KBM-7 (cell line): ENCODE data around the gene LRP8.
A peak's percentile ranks its signal among the peaks of the same experiment; 100 is the strongest.

Experiments
- DNase-seq: peaks from one replicate; pipeline ENCODE4 v3.0.0-alpha.2; 2015
- in situ Hi-C: fragments of 300-500 bp; cut with MboI; formaldehyde crosslinking; loops from 2 replicates; pipeline ENCODE4 v1.14.3; 2020; ENCODE audit warnings: low sequenced_read_pairs, low pct_unique_long_range_greater_than_20kb, mixed read lengths

Gene LRP8

DNA sequence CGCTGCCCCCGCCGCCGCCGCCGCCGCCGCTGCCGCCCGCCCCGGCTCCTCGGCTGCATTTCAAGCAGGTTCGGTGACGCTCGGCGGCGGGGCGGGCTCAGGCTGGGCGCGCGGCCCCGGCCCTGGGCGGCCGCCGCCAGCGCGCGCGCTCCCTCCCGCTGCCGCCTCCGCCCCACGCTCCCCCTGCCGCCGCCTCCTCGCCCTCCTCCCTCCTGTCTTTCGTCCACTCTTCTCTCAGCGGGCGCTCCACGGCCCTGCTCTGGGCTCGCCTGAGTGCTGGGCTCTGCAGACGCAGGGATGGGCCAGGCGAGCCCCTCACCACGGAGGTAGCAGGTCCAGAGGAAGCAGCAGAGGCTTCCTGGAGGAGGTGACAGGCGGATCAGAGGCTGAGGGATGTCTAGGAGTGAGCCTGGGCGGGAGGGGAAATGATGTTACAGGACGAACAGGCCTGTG, at the start of gene LRP8:
TSS of gene LRP8 (minus strand) at position 62 of the 453 bp plus-strand sequence. CDS start 158 bp downstream, outside the sequence.
- in situ Hi-C loops, result no loop called here
- peak; percentile 54 for DNase-seq

DNA sequence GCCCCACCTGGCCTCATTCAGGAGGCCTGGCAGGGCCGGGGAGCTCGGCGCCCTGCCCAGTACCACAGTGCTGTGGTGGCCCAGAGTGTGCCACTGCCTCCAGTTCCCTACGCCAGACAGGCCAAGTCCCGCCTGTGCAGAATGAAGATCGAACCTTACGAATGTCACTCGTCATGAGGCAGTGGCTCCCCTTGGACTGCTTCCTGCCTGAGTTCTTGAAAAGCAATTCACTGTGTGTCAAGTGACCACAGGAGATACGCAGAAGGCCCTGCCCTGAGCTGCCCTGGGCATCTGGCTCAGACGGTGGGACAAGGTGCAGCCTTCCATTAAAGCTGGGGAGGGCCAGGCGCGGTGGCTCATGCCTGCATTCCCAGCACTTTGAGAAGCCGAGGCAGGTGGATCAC, 49.6 kb upstream of the LRP8 start:
- in situ Hi-C loops, result no loop called here

DNA sequence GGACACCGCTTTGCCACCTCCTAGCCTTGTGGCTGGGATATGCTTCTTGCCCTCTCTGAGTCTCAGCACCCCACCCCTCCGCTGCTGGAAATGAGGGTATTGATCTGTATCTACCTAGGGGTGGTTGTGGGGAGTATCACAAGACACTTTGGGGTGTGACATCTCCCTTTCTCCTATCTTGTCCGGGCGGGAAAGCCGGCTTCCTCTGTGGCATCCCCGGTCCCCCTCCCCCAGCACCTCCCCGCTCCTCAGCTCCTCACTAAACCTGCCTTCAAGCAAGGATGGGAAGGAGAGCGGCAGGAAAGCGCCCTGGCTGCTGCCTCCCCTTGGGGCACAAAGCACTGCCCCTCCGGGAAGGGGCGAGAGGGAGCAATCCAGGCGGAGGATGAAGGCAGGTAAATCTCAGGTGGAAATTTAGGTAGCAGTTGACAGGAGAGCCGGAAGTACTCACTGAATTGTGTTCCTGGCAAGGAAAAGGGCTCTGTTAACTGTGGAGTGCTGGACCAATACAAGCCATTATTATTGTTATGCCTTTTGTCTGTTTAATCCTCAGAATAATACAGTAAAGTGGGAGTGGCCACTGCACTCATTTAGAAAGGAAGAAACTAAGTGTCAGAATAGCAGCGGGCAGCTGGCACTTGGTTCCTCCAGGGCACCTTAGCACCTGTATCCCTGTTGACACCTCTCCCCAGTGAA, 49.0 kb upstream of the LRP8 start:
- in situ Hi-C loops, result no loop called here
- DNase-seq, result no peak

More for the DNA sequence above, 49.6 kb upstream of the LRP8 start:
- no peak for DNase-seq

DNA sequence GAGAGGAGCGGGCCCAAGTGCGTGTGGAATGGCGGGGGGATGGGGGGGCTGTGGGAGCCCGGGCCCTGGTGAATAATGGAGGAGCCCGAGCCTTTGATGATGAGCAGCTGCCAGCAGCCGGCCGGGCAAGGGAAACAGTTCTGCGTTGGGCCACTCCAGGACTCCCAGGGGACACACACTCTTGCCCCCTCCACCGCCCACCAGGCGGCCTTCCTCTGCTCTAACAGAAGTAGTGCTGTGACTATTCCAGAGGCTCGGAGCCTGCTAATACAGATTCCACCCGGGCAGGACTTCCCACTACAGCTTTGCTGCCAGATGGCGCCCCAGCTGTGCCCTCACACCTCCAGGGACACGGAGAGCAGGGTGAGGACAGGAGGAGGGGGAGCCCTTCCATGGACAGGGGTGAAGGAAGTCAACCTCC, 48.2 kb upstream of the LRP8 start:
- DNase-seq, result no peak
- in situ Hi-C loops, result no loop called here

DNA sequence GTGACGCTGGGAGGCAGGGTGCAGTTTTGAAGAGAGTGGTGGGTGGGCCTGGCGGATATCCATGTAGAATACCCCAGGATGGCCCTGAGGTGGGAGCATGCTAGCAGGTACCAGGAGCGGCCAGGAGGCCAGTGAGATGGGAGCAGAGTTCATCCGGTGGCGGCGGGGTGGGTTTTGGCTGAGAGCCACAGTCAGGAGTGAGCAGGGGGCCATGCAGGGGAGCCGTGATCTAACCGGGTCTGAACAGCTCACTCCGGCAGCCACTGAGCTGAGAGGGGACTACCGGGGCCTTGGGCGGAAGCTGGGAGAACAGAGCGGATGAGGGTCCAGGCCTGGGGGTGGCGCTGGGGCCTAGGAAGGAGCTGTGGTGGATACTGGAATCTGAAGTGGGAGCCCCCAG, 47.6 kb upstream of the LRP8 start:
- no peak for DNase-seq
- in situ Hi-C loops, result no loop called here

DNA sequence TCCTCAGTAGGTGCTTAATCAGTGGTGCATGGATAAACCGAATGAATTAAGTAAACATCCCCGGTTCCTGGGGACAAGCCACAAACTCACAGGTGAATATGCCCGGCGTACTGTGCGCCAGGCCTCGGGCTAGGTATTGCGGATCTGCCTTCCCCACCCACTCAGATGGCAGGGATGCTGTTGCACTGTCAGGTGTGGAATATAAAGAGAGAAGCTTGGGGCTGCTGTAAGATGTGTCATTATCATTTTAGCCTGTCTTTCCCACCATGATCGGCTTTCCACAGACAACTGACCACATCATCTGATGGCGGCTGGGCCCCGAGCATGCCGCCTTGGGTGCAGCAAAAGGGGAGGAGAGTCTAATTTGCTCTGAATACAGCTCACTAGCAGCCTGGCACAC, 45.4 kb upstream of the LRP8 start:
- DNase-seq, result no peak
- in situ Hi-C loops, result no loop called here

DNA sequence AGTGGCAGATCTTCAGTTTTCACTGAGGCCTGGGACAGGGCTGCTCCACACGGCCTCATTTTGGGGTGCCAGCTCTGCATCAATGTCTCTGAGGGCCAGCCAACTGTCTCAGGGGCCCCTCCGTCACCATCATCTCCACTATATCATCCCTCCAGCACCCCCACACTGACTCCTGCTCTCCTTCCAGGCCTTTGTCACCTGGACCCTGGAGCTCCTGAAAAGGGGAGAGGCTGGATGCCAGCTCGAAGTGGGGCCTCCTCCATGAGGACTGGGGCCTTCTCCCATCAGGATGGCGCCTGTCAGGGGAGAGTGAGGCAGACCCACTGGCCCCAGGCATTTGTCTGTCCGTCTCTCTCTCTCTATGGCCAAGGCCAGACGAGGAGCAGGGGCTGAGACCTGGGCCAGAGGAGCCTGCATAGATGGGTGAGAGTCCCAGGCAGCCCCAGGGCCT, 44.7 kb upstream of the LRP8 start:
- DNase-seq, result no peak
- in situ Hi-C loops, result no loop called here

DNA sequence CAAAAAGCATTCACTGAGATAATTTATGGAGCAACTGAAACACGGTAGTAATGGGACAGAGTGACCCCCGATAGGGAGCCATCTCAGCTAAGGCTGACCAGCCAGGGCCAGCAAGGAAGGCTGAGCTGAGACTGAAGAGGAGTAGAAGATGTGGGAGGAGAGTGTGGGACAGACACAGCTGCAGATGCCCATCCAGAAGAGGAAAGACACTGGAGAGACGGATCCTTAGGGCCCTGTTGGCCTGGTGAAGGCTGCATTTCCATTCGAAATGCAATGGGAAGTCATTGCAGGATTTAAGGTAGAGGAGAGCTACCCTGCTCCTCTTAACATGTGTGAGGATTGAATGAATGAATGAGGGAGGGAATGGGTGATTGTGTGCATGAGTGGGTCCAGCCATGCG, 44.0 kb upstream of the LRP8 start:
- in situ Hi-C loops, result no loop called here
- no peak for DNase-seq

DNA sequence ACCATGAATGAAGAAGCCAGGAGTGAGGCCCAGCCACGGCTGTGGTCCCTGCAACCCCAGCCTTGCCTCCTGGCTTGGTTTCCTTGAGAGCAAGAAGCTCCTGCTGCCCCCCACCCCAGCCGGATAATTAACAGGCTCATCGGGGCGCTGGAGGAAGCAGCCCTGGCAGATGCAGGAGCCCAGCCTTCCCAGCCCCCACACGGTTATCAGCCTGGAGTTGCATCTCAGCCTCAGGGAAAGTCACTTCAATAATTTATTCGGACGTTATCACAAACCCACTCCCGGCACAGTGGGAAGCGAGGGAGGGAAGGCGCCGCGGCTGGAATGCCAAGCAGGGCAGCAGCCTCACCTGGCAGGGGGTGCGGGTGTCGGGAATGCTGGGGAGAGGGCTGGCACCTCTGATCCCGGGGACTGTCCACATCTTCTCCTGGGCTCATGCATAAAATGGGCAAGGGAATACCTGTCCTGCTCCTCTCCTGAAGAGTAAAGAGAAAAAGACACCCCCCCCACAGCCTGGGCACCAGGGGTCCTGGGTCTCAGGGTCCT, 43.3 kb upstream of the LRP8 start:
- no peak for DNase-seq
- in situ Hi-C loops, result no loop called here

DNA sequence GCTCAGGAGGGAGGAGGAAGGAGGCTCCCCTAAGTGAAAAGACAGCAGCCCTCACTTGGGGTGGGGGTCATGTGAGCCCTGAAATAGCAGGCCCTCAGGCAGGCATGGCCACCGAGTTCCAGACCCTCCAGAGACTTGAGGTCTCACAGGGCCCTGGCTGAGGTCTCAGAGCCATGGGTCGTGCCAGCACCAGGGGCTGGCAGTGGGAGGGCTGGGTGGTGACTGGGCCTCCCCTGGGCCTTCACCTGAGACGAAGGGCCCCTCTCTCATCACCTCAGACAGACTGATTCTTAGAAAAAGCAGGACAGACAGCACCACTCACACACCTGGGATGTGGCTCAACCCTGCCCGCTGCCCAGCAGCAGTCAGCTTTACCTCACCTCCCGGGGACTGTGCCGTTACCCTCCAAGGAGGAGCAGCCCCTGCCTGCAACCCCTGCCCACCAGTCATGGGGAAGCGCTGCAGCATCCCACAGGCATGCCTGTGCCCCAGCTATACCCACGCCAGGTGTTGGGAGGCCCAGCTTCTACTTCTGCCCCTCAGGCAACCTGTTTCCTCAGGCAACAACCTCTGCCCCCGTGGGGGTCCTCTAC, 42.6 kb upstream of the LRP8 start:
- no peak for DNase-seq
- in situ Hi-C loops, result no loop called here

DNA sequence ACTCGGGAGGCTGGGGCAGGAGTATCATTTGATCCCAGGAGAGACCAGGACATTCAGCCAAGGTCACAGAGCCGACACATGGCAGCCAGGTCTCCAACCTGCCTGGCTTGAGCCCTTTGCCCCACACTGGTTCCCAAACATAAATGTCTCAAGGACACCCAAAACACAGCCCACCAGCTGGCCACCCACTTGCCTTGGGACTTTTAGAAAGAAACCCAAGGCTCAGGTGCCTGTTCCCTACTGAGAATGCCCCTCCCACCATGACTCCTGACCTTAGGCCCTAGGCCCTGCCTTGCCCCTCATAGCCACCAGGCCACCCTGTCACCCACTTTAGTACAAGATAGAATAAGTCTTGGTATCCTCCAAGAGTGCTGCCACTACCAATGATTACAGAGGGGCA, 41.9 kb upstream of the LRP8 start:
- no peak for DNase-seq
- in situ Hi-C loops, result no loop called here

DNA sequence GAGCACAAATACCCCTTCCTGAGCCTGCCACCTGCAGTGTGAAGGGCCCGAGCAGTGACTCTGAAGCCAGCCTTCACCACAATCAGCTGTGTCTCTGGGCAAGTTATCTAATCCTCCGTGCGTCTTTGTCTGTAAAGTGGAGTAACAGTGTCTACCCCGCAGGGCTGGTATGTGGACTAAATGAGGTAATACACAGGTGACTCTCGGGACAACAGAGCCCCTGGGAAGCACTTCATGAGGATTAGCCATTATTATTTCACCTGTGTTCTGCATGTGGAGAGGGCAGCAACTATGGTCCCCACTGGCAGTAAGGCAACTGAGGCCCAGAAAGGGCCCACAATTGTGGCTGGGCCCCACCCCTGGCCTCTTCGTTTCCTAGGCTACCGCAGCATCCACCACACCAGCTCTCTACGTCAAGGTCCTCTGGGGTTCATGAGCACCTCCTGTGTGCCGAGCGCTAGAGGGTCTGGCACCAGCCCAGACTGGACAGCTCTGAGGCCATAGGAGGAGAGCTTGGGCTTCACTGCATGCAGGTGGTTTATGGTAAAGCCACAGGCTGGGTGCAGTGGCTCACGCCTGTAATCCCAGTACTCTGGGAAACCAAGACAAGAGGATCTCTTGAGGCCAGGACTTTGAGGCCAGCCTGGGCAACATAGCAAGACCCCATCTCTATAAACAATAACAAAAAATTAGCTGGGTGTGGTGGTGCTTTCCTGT, 41.3 kb upstream of the LRP8 start:
- in situ Hi-C loops, result no loop called here
- DNase-seq, result no peak

DNA sequence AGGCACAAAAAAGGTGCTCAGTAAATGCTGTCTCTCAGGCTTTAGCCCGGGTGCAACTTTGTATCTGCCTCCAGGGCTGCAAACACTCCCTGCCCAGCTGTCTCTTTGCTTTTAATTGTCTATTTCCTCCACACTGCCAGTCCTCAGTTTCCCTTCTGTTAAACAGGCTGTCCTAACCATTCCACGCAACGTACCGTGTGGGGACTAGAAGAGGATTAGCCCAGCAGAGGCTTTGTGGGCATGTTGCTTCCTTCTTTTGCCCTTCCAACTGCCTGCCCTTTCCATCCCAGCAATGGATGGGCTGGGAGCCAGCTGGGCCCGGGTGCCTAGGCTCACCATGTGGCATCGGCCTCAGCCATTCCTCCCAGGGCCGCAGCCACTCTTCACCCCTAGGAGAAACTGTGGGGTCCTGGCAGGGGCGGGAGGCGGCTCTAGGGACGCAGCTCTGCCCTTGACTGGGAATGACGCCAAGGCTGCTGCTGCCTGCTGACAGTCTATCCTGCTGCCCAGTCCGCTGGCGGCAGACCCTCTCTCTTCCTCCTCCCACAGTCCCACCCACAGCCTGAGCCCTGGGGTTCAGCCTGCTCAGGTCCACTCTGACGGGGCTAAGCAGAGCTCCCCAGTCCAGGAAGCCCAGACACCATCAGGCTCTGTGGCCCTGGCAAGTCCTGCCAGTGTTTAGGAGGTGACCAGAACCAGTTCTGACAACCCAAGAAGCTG, 40.6 kb upstream of the LRP8 start:
- in situ Hi-C loops, result no loop called here
- peak; percentile 19 for DNase-seq

DNA sequence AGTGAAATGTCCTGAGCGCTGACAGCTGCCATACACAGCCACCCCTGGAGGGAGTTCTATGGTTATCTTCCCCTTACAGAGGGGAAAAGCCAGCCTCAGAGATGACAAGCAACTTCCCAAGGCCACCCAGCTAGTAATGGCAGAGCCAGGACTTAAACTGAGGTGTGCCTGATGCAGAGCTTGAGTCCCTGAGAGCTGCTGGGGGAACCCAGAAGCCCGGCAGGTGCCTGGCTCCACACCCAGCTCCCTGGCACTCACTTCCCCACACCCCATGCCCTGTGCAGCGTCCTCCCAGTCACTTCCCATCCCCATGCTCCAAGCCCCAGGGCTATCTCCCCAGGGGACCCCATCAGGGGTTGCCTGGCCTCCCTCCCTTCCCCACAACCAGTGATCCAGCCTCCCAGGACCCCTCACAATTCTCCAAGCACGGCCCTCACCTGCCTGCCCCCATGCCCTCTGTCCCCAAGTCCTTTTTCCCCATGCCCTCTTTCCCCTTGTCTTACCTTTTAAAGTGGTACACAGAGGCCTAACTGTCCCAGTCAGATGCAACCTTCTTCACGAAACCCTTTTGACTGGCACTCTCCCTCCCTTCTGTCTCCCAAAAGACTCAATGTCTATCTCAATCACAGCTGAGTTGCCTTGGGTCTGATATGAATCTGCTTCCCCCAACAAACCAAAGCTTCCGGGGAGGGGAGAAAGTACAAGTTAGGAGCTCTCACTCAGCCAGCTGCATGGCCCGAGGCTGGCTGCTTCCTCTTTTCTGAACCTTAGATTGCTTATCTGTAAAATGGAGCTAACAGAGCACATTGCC, 39.8 kb upstream of the LRP8 start:
- peak; percentile 86 for DNase-seq
- in situ Hi-C loops, result no loop called here

DNA sequence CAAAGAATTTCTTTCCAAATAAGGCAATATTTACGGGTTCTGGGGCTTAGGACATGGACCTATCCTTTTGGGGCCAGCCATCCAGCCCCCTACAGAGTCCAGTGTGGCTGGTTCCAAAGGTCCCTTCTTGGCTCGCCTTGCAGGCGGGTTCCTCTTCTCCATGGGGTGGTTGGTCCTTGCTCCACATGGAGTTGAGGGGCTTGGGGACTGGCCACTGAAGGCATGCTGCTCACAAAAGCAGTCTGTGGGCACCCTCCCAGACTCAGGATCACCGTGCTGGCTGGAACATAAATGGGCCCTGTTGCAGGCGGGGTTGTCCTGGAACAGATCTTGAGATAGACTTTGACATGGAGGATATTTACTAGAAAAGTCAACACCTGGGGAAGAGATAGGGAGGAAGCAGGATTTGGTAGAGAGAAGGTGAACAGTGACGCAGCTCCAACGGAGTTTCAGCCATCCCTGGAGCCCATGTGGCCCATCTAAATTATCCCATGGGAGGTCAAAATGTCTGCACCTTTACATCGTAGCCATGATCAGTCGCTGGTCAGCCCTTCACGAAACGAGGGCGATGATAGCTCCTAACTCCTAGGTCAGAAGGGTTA, 39.1 kb upstream of the LRP8 start:
- no peak for DNase-seq
- in situ Hi-C loops, result no loop called here

DNA sequence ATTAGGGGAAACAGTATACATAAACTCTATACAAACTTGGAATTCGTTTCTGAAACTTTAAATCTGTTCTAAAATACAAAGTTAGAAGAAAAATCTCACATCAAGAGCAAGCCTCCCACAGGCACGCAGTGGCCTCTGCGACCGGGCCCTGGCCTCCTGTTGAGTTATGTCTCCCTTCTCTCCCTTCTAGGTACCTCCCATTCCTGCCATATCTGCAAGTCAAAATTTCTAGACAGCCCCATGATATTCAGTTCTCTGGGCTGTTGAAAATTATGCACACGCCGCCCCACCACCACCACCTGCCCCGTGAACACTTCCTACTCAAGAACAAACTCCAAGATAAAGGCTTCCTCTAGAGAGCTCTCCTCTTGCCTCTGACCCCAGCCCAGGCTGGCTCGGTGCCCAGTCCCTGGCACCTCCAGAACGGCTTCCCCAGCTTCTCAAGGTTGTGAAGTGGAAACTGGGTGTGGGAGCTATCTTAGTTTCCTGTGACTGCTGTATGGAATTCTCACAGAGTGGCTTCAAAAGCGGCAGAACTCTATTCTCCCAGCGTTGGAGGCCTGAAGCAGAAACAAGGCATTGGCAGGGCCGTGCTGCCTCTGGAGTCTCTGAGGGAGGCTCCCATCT, 37.7 kb upstream of the LRP8 start:
- in situ Hi-C loops, result no loop called here
- DNase-seq, result peak; percentile 60

DNA sequence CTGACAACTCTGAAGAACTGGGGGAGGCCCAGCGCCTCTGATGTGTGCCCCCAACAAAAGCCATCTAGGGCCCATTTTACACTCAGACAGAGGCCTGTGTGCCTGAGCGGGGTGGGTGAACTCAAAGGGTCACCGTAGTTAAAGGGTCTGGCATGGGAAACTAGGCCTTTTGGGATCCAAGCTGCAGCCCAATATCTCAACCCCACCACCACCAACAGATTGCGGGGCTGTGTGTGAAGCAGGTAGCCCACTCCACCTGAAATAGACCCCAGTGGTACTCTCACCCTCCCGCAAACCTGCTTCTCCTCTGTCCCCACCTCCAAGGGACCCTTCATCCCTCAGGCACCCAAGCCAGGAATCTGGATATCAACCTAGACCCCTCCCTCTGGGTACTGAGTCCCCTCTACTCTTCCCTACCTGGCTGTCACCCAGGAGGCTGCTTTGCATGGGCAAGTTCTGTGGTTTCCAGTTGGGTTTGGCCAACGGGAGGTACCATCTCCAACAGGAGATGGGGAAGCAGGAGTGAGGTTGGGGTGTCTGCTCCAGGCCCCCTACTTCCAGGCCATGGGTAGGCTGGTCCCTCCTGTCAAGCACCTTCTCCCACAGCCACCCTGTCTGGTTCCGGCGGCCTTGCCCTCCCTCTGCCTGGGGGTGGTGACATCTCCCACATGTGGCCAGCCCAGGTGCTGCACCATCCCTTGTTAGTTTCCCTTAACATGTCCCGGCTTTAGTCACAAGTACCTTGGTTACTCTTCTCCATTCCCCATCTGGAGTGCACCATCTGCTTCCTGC, 35.2 kb upstream of the LRP8 start:
- peak; percentile 16 for DNase-seq
- in situ Hi-C loops, result no loop called here
